Measurements from ENCODE around the gene EIF4A2. TPM values are rescaled to one million over a fixed set of nuclear protein-coding genes. Genes with fewer than 3 reads are reported as not detected.

The EIF4A2 gene
- polyA plus RNA-seq, 1 donor (not counting 4 experiments of a cell fraction or from before 2014, with no cell fraction given) = 568 TPM

- Histone ChIP-seq H2AFZ (ENCODE audit: control insufficient read depth, low read length) (no peak overlapping the region), H3K9ac (ENCODE audit: control insufficient read depth, extremely low read depth, insufficient read depth, low read length) (no peak overlapping the region), H3K4me1 (ENCODE audit: control insufficient read depth, extremely low read depth, insufficient read depth, low read length) (peaks cover 30% of the 10 kb centered on the region), H3K79me2 (ENCODE audit: control insufficient read depth, insufficient read depth, low read length) (no peaks in the 10 kb centered on the region), H3K27ac (ENCODE audit: control insufficient read depth, insufficient read depth, low read length) (no peak overlapping the region), H3K4me2 (ENCODE audit: control insufficient read depth, extremely low read depth, insufficient read depth, low read depth, low read length) (no peak overlapping the region), H3K9me1 (ENCODE audit: control insufficient read depth, extremely low read depth, insufficient read depth, low read length) (no peaks in the 10 kb centered on the region), H3K4me3 (ENCODE audit: control insufficient read depth in 2 of 3, extremely low read depth in 1 of 3, insufficient read depth in 2 of 3, low read depth in 1 of 3, low read length in 3 of 3) (no peak overlapping the region), H4K20me1 (ENCODE audit: control insufficient read depth, extremely low read depth, insufficient read depth, low read length) (no peaks in the 10 kb centered on the region), H3K27me3 (ENCODE audit: control insufficient read depth, extremely low read depth, insufficient read depth, low read length) (no peaks in the 10 kb centered on the region), H3K36me3 (ENCODE audit: control insufficient read depth in 2 of 2, extremely low read depth in 1 of 2, insufficient read depth in 2 of 2, low read length in 2 of 2) (no peaks in the 10 kb centered on the region), H3K9me3 (ENCODE audit: control insufficient read depth, low read depth, low read length) (no peaks in the 10 kb centered on the region)
- no peak for FAIRE-seq
- DNase-seq (ENCODE audit: low read depth, low spot score) = no peak
- TF ChIP-seq CTCF (optimal IDR thresholded peaks at IDR 0.05 in 1 of 3, IDR thresholded peaks at IDR 0.05 in 1 of 3, conservative IDR thresholded peaks at IDR 0.05 in 1 of 3; ENCODE audit: extremely low read depth in 1 of 3, insufficient read depth in 2 of 3, low read length in 3 of 3) (no peak), EZH2 (IDR thresholded peaks at IDR 0.05; ENCODE audit: low read length) (no peak)
- dilution Hi-C loops (cut with MboI; ENCODE audit: extremely low pct_ligation_motif_present, low sequenced_read_pairs) = no loop called here
Observed at GRCh38 chr3:186750316-186750715, 33.1 kb upstream of the EIF4A2 start.

- FAIRE-seq (no peak), DNase-seq (ENCODE audit: low read depth, low spot score) (no peak)
- Histone ChIP-seq H3K27me3 (ENCODE audit: control insufficient read depth, extremely low read depth, insufficient read depth, low read length) (no peaks in the 10 kb centered on the region), H3K4me3 (ENCODE audit: control insufficient read depth in 2 of 3, extremely low read depth in 1 of 3, insufficient read depth in 2 of 3, low read depth in 1 of 3, low read length in 3 of 3) (no peak overlapping the region), H3K27ac (ENCODE audit: control insufficient read depth, insufficient read depth, low read length) (peak overlapping the region; percentile 14), H2AFZ (ENCODE audit: control insufficient read depth, low read length) (no peak overlapping the region), H3K36me3 (ENCODE audit: control insufficient read depth in 2 of 2, extremely low read depth in 1 of 2, insufficient read depth in 2 of 2, low read length in 2 of 2) (no peaks in the 10 kb centered on the region), H4K20me1 (ENCODE audit: control insufficient read depth, extremely low read depth, insufficient read depth, low read length) (no peaks in the 10 kb centered on the region), H3K79me2 (ENCODE audit: control insufficient read depth, insufficient read depth, low read length) (no peaks in the 10 kb centered on the region), H3K9me1 (ENCODE audit: control insufficient read depth, extremely low read depth, insufficient read depth, low read length) (no peaks in the 10 kb centered on the region), H3K4me2 (ENCODE audit: control insufficient read depth, extremely low read depth, insufficient read depth, low read depth, low read length) (no peak overlapping the region), H3K9me3 (ENCODE audit: control insufficient read depth, low read depth, low read length) (no peaks in the 10 kb centered on the region), H3K4me1 (ENCODE audit: control insufficient read depth, extremely low read depth, insufficient read depth, low read length) (peaks cover 23% of the 10 kb centered on the region), H3K9ac (ENCODE audit: control insufficient read depth, extremely low read depth, insufficient read depth, low read length) (no peak overlapping the region)
- dilution Hi-C loops (cut with MboI; ENCODE audit: extremely low pct_ligation_motif_present, low sequenced_read_pairs) = no loop called here
- TF ChIP-seq EZH2 (IDR thresholded peaks at IDR 0.05; ENCODE audit: low read length) (no peak), CTCF (optimal IDR thresholded peaks at IDR 0.05 in 1 of 3, IDR thresholded peaks at IDR 0.05 in 1 of 3, conservative IDR thresholded peaks at IDR 0.05 in 1 of 3; ENCODE audit: extremely low read depth in 1 of 3, insufficient read depth in 2 of 3, low read length in 3 of 3) (no peak)
Observed at GRCh38 chr3:186751480-186751879, 31.9 kb upstream of the EIF4A2 start.
